Islet of Langerhans (tissue), 1 donor: ENCODE results near the gene STX18.
"Not testable (repeated sequence)": the region's sequence is repeated elsewhere in the genome, so short reads cannot be mapped to it uniquely, and the experiment has no call there.

Experiments
- FAIRE-seq: peaks from one replicate; lab custom pipeline; 2011; peaks lifted over from hg19 to GRCh38; lab: Jason Lieb, UNC

The STX18 gene

GRCh38 chr4:4554234-4554633 lies 12.4 kb upstream of the STX18 start:
- no peak for FAIRE-seq

- FAIRE-seq, result not testable (repeated sequence)
These were observed 10.2 kb upstream of the STX18 start for GRCh38 chr4:4552042-4552441.

GRCh38 chr4:4550161-4550560 lies 8.3 kb upstream of the STX18 start:
- not testable (repeated sequence) for FAIRE-seq

DNA sequence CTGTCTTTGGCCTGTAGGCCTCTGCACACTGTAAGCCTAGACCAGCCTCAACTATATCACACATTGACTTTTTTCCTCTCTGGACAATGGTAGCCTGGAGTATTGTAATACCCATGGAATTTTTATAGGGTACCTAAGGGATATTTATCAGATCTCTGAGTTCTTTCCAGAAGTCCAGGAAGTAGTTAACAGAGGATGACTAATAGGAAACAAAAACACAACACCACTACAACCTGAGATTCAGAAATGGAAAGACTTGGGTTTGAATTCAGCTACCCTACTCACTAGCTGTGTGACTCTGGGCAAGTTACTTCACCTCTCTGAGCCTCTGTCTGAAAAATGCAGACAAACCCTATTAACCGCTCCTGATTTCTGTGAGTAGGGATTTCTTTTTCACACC lies 7.7 kb upstream of the STX18 start:
- FAIRE-seq, result no peak

GRCh38 chr4:4542774-4543485 lies 1.1 kb upstream of the STX18 start:
- no peak for FAIRE-seq

DNA sequence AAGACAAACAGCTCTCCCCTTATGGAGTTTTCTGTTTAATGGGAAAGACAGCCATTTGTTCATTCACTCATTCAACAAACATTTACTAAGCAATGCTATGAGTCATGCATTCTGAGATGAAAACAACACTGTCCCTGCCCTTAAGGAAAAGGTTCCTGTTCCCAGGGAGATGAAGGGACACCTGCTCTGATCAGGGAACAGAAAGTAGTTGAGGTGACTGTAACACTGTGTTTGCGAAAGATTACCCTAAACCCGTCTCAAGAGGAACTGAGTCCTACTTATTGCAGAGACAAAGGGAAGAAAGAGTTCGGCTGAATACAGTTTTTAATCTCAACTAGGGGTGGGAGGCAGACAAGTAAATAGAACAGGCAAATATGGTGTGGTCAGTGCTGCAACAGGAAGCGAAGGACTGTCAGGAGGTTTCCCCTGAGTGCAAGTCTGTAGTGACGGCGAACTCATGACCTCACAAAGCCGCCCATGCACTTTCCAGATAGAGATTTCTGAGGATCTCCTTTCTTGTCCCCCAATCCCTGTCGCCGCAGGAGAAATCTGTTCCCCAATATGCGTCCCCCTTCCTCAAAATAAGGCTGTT lies 712 bp downstream of the STX18 start:
- FAIRE-seq, result no peak

DNA sequence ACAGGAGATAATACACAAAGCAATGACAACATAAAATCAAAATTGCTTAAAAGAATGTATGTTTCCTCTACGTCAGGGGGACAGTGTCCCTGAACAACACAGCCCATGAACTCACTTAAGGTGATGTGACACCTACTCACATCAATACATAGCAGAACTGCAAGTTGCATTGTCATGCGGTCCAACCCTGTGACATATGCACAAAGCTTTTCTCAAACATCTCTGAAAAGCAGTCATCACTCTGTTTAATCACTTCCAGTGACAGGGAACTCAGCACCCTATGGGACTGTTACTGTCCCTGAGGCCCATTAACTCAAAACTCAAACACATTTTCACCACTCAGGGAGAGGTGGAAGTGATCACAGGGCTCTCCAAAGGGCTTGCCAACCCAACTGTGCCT lies 2.4 kb downstream of the STX18 start:
- no peak for FAIRE-seq

- no peak for FAIRE-seq
These were observed 6.3 kb downstream of the STX18 start for GRCh38 chr4:4535590-4535989.

- FAIRE-seq, result no peak
These were observed 7.2 kb downstream of the STX18 start for GRCh38 chr4:4534515-4535145.

GRCh38 chr4:4533461-4534169 lies 8.2 kb downstream of the STX18 start:
- FAIRE-seq, result no peak

DNA sequence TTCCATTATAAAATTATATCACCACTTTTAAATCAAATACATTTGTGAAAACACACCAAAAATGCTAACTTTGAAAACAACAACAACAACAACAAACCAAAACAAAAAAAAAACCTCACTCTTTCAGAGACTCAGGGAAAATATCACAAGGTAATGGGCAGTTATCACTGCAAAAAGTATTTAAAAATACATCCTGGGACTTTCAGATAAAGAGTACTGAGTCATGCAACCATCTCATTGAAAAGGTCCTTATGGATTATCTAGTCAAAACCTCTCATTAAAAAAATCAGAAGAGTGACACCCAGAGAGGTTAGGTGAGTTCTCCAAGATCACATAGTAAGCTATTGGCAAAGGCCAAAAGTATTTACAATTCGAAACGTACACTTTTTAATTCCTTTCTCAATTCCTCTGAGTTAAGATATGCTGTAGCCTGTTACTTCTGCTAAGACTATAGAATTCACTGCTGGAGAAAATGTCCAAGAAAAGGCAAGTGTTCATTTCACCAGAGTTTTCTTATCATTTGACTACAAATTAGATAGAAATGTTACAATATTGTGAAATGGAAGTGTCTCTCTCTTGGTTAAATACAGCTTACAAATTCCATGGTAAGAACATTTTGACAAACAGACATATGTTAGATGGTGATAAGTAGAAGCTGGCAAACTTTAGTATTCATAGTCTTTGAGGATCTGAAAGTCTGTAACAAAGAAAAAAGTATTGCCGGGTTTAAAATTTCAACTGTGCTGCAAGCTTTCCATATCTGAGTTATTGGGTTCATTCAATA lies 9.3 kb downstream of the STX18 start:
- peak; percentile 60 for FAIRE-seq

GRCh38 chr4:4529392-4529791 lies 12.5 kb downstream of the STX18 start:
- FAIRE-seq, result no peak

- FAIRE-seq, result no peak
These were observed 15.4 kb downstream of the STX18 start for GRCh38 chr4:4526401-4526800.

- no peak for FAIRE-seq
These were observed 17.5 kb downstream of the STX18 start for GRCh38 chr4:4524364-4524763.

GRCh38 chr4:4521731-4522130 lies 20.1 kb downstream of the STX18 start:
- no peak for FAIRE-seq

- no peak for FAIRE-seq
These were observed 20.7 kb downstream of the STX18 start for GRCh38 chr4:4521136-4521535.

DNA sequence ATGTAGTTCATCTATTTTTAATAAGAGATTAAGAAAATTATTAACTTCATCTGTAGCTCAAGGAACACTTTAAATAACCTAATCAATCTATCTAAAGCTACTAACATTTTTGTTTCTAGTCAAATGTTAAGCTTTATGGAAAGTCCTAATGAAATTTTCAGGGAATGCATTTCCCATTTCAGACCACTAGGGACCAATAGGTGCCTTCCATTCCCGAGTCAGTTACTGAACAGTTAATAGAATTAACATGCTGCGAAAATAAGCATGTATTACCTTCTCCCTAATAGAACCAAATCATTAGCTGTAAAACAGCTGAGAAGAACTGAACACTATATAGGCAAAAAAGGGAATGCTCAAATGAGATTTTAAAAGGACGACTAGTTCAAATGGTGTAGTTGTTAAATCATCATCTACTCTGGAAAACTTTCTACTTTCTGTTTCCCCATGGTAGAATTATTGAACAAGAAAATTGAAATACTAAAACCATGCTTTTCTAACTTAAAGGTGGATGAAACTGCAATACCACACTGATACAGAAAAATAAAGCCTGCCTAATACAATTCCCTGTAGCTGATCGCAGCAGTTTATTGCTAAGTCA lies 22.5 kb downstream of the STX18 start:
- peak; percentile 30 for FAIRE-seq

- no peak for FAIRE-seq
These were observed 23.1 kb downstream of the STX18 start for GRCh38 chr4:4518747-4519146.

- FAIRE-seq, result no peak
These were observed 27.1 kb downstream of the STX18 start for GRCh38 chr4:4514786-4515185.

DNA sequence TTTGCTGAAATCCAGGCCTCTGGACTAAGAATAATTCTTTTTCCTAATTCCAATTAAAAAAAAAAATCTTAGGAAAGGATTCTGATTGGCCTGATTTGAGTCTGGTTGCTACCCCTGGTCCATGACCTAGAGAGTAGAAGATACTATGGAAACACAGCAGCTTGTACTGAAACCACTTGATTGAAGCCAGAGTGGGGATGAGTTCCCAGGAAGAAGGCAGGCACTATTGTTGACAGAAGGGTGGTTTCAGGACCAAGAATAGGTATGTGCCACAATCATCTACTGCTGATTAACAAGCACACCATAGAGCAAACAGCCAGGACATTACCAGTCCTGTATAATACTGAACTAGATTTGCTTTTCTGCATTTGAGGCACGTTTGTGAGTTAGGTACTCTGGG lies 29.6 kb downstream of the STX18 start:
- no peak for FAIRE-seq

DNA sequence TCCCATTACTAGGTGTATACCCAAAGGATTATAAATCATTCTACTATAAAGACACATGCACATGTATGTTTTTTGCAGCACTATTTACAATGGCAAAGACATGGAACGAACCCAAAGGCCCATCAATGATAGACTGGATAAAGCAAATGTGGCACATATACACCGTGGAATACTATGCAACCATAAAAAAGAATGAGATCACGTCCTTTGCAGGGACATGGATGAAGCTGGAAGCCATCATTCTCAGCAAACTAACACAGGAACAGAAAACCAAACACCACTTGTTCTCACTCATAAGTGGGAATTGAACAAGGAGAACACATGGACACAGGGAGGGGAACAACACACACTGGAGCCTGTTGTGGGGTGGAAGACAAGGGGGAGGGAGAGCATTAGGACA lies 31.2 kb downstream of the STX18 start:
- not testable (repeated sequence) for FAIRE-seq

GRCh38 chr4:4509521-4509920 lies 32.3 kb downstream of the STX18 start:
- no peak for FAIRE-seq
